ENCODE data around the gene TBL3.

GRCh38 chr16:1936945-1937479 is 34.8 kb upstream of the TBL3 start:
- TF ChIP-seq CTCF (IDR thresholded peaks at IDR 0.05) (no peak), ZNF121 (CRISPR knock-in tag; IDR thresholded peaks at IDR 0.05) (no peak)
